ENCODE data around the gene PCSK6.

DNA sequence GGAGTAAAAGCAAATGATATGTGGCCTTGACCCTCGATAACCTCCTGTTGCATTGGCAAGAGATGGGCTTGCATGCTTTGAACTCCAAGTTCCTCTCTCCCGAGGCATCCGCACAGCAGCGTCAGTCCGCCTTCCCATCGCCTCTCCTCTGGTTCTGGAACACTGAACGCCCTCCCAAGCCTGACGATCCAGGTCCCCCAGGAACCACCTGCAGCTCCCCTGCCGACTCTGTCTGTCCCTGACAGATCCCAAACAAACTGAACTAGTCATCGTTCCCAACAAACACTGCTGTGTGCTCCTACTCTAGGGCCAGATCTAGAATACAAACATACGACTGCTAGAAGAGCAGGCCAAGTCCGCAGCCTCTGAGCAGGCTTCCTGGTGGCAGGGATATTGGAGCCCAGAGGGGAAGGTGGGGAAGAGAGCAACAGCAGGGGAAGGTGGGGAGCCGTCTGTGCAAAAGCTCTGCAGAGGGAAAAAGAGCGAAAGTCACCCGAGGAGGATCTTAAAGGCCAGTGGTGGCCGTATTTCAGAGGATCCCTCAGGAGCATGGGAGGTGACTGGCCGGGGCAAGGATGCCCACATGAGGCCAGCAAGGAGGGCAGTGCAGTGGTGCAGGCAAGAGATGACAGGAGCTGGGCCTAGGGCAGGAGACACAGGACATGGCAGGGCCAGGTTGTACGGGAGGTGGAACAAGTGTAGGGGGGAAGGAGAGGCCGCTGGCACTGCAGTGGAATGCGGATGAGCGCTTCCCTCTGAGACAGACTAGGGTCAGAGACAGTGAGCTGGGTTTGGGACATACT, 50.8 kb downstream of the PCSK6 start:
- TF ChIP-seq, protein P1, sequence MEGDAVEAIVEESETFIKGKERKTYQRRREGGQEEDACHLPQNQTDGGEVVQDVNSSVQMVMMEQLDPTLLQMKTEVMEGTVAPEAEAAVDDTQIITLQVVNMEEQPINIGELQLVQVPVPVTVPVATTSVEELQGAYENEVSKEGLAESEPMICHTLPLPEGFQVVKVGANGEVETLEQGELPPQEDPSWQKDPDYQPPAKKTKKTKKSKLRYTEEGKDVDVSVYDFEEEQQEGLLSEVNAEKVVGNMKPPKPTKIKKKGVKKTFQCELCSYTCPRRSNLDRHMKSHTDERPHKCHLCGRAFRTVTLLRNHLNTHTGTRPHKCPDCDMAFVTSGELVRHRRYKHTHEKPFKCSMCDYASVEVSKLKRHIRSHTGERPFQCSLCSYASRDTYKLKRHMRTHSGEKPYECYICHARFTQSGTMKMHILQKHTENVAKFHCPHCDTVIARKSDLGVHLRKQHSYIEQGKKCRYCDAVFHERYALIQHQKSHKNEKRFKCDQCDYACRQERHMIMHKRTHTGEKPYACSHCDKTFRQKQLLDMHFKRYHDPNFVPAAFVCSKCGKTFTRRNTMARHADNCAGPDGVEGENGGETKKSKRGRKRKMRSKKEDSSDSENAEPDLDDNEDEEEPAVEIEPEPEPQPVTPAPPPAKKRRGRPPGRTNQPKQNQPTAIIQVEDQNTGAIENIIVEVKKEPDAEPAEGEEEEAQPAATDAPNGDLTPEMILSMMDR (IDR thresholded peaks at IDR 0.05): no peak
- no peak for TF ChIP-seq POLR2A (IDR thresholded peaks at IDR 0.05)

All from uterus (tissue), 2 donors.